Measurements from ENCODE around the gene ITCH.
A peak's percentile ranks its signal among the peaks of the same experiment; 100 is the strongest.
"Not testable (repeated sequence)": the region's sequence is repeated elsewhere in the genome, so short reads cannot be mapped to it uniquely, and the experiment has no call there.

The ITCH gene

DNA sequence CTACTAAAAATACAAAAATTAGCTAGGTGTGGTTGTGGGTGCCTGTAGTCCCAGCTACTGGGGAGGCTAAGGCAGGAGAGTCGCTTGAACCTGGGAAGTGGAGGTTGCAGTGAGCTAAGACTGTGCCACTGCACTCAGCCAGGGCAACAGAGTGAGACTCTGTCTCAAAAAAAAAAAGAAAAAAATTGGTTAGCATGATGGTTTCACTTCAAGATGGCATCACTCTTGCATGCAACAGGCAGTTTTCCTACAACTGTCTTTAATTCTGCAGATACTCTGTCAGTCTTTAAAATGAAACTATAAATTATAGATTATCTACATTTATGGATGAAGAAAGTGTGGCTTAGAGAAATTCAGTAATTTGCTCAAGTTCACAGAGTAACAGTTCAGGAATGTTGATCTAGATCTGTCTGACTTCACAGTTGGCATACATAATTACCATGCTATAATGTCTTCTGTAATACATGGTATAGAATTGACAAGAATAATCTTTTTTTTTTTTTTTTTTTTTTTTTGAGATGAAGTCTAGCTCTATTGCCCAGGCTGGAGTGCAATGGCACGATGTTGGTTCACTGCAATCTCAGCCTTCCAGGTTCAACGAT is 27.0 kb downstream of the ITCH start:
- Histone ChIP-seq H4K20me1 (ENCODE audit: insufficient read depth, low read length) (peaks cover 51% of the 10 kb centered on the region), H3K9ac (ENCODE audit: low read depth, low read length) (no peak overlapping the region), H3K27me3 (ENCODE audit: insufficient read depth, low read length, poor library complexity) (no peaks in the 10 kb centered on the region), H3K36me3 (ENCODE audit: insufficient read depth, low read length) (peaks cover 78% of the 10 kb centered on the region), H3K27ac (ENCODE audit: low read length) (no peak overlapping the region), H3K4me1 (ENCODE audit: insufficient read depth, low read length) (no peaks in the 10 kb centered on the region), H3K4me2 (ENCODE audit: insufficient read depth, low read length) (no peak overlapping the region), H2AFZ (ENCODE audit: low read depth, low read length) (no peak overlapping the region), H3K4me3 (ENCODE audit: low read depth in 1 of 2, low read length in 2 of 2) (no peak overlapping the region), H3K79me2 (ENCODE audit: insufficient read depth, low read length) (peaks cover 97% of the 10 kb centered on the region), H3K9me3 (ENCODE audit: insufficient read depth, low read length, severe bottlenecking) (no peaks in the 10 kb centered on the region)
- ATAC-seq (ENCODE audit: insufficient read depth, low read depth) = no peak
- TF ChIP-seq EZH2 (IDR thresholded peaks at IDR 0.05; ENCODE audit: borderline replicate concordance, low read depth, low read length, severe bottlenecking) = no peak
- TF ChIP-seq, protein P1, sequence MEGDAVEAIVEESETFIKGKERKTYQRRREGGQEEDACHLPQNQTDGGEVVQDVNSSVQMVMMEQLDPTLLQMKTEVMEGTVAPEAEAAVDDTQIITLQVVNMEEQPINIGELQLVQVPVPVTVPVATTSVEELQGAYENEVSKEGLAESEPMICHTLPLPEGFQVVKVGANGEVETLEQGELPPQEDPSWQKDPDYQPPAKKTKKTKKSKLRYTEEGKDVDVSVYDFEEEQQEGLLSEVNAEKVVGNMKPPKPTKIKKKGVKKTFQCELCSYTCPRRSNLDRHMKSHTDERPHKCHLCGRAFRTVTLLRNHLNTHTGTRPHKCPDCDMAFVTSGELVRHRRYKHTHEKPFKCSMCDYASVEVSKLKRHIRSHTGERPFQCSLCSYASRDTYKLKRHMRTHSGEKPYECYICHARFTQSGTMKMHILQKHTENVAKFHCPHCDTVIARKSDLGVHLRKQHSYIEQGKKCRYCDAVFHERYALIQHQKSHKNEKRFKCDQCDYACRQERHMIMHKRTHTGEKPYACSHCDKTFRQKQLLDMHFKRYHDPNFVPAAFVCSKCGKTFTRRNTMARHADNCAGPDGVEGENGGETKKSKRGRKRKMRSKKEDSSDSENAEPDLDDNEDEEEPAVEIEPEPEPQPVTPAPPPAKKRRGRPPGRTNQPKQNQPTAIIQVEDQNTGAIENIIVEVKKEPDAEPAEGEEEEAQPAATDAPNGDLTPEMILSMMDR (IDR thresholded peaks at IDR 0.05; ENCODE audit: borderline replicate concordance, extremely low read depth, low read length, poor library complexity, severe bottlenecking) = no peak
- no peak for DNase-seq

DNA sequence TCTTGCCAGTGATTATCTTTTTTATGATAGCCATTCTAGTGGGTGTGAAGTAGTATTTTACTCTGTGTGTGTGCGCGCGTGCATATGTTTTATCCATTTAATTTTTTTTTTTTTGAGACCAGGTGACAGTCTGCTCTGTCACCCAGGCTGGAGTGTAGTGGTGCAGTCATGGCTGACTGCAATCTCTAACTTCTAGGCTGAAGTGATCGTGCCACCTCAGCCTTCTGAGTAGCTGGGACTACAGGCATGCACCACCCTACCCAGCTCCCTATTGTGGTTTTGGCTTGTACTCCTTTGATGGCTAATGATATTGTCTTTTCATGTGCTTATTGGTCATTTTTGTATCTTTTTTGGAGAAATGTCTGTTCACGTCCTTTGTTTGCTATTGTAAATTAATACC is 33.3 kb downstream of the ITCH start:
- peaks cover 90% of the 10 kb centered on the region for H3K79me2 ChIP-seq (ENCODE audit: insufficient read depth, low read length)
- H3K36me3 ChIP-seq (ENCODE audit: insufficient read depth, low read length) = peaks cover 59% of the 10 kb centered on the region
- H3K9ac ChIP-seq (ENCODE audit: low read depth, low read length) = no peak overlapping the region
- TF ChIP-seq EZH2 (IDR thresholded peaks at IDR 0.05; ENCODE audit: borderline replicate concordance, low read depth, low read length, severe bottlenecking) = no peak
- TF ChIP-seq, protein P1 (IDR thresholded peaks at IDR 0.05; ENCODE audit: borderline replicate concordance, extremely low read depth, low read length, poor library complexity, severe bottlenecking) = no peak
- no peaks in the 10 kb centered on the region for H3K27me3 ChIP-seq (ENCODE audit: insufficient read depth, low read length, poor library complexity)
- H3K4me3 ChIP-seq (ENCODE audit: low read depth in 1 of 2, low read length in 2 of 2) = no peak overlapping the region
- peaks cover 22% of the 10 kb centered on the region; the same call in 1 of the 2 replicates for H4K20me1 ChIP-seq (ENCODE audit: insufficient read depth, low read length)
- H3K9me3 ChIP-seq (ENCODE audit: insufficient read depth, low read length, severe bottlenecking) = no peaks in the 10 kb centered on the region
- no peak overlapping the region for H3K4me2 ChIP-seq (ENCODE audit: insufficient read depth, low read length)
- peak; percentile 37; the same call in 1 of the 3 replicates for ATAC-seq (ENCODE audit: insufficient read depth, low read depth)
- H3K4me1 ChIP-seq (ENCODE audit: insufficient read depth, low read length) = no peaks in the 10 kb centered on the region
- DNase-seq = no peak
- H2AFZ ChIP-seq (ENCODE audit: low read depth, low read length) = no peak overlapping the region
- H3K27ac ChIP-seq (ENCODE audit: low read length) = no peak overlapping the region

GRCh38 chr20:34397096-34397495 is 34.0 kb downstream of the ITCH start:
- H3K36me3 ChIP-seq (ENCODE audit: insufficient read depth, low read length) = peaks cover 60% of the 10 kb centered on the region
- no peak overlapping the region for H3K4me2 ChIP-seq (ENCODE audit: insufficient read depth, low read length)
- ATAC-seq (ENCODE audit: insufficient read depth, low read depth) = no peak
- H3K9me3 ChIP-seq (ENCODE audit: insufficient read depth, low read length, severe bottlenecking) = no peaks in the 10 kb centered on the region
- no peak overlapping the region for H2AFZ ChIP-seq (ENCODE audit: low read depth, low read length)
- TF ChIP-seq EZH2 (IDR thresholded peaks at IDR 0.05; ENCODE audit: borderline replicate concordance, low read depth, low read length, severe bottlenecking) = no peak
- TF ChIP-seq, protein P1 (IDR thresholded peaks at IDR 0.05; ENCODE audit: borderline replicate concordance, extremely low read depth, low read length, poor library complexity, severe bottlenecking) = no peak
- peaks cover 90% of the 10 kb centered on the region for H3K79me2 ChIP-seq (ENCODE audit: insufficient read depth, low read length)
- peaks cover 24% of the 10 kb centered on the region; the same call in 1 of the 2 replicates for H4K20me1 ChIP-seq (ENCODE audit: insufficient read depth, low read length)
- no peak overlapping the region for H3K9ac ChIP-seq (ENCODE audit: low read depth, low read length)
- no peaks in the 10 kb centered on the region for H3K27me3 ChIP-seq (ENCODE audit: insufficient read depth, low read length, poor library complexity)
- no peak overlapping the region for H3K27ac ChIP-seq (ENCODE audit: low read length)
- no peak for DNase-seq
- H3K4me3 ChIP-seq (ENCODE audit: low read depth in 1 of 2, low read length in 2 of 2) = no peak overlapping the region
- H3K4me1 ChIP-seq (ENCODE audit: insufficient read depth, low read length) = no peaks in the 10 kb centered on the region

- peaks cover 15% of the 10 kb centered on the region for H3K4me1 ChIP-seq (ENCODE audit: insufficient read depth, low read length)
- not testable (repeated sequence) for H3K4me2 ChIP-seq (ENCODE audit: insufficient read depth, low read length)
These were observed 37.7 kb downstream of the ITCH start for GRCh38 chr20:34400776-34401175.

More at GRCh38 chr20:34400776-34401175, 37.7 kb downstream of the ITCH start:
- Histone ChIP-seq H3K79me2 (ENCODE audit: insufficient read depth, low read length) (peaks cover 91% of the 10 kb centered on the region), H4K20me1 (ENCODE audit: insufficient read depth, low read length) (peaks cover 23% of the 10 kb centered on the region; the same call in 1 of the 2 replicates), H3K36me3 (ENCODE audit: insufficient read depth, low read length) (peaks cover 46% of the 10 kb centered on the region)
- not testable (repeated sequence) for H3K9me3 ChIP-seq (ENCODE audit: insufficient read depth, low read length, severe bottlenecking); H2AFZ ChIP-seq (ENCODE audit: low read depth, low read length); H3K4me3 ChIP-seq (ENCODE audit: low read depth in 1 of 2, low read length in 2 of 2); H3K27ac ChIP-seq (ENCODE audit: low read length); H3K9ac ChIP-seq (ENCODE audit: low read depth, low read length); ATAC-seq (ENCODE audit: insufficient read depth, low read depth); H3K27me3 ChIP-seq (ENCODE audit: insufficient read depth, low read length, poor library complexity); DNase-seq
